ENCODE data around the gene IKZF3.
A peak's percentile ranks its signal among the peaks of the same experiment; 100 is the strongest.
"Not testable (repeated sequence)": the region's sequence is repeated elsewhere in the genome, so short reads cannot be mapped to it uniquely, and the experiment has no call there.

Gene IKZF3

GRCh38 chr17:39754161-39754957 is 109.8 kb downstream of the IKZF3 start:
- DNase-seq = peak; percentile 91

DNA sequence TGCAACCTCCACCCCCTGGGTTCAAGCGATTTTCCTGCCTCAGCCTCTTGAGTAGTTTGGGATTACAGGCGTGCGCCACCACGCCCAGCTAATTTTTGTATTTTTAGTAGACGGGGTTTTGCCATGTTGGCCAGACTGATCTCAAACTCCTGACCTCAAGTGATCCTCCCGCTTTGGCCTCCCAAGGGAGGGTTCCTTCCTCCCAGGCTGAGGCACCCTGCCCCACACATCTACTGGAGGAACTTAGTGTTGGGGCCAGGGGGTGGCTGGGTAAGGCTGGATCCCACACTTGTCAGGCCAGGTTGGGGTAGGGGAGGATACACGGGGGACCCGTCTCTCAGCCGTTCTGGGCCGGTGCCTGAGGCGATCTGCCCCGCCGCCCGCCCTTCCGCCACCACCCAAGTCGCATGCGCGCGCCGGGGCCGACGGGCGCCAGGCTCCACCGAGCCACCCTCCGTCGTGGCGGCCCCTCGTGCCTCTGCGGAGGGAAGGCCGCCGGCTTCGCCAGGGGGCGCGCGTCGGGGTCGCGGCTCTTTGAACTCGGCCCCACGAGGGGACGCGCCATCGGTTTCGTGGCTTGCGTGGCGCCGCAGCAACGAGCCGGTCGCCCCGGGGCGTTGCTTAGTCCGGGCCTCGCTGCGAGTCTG is 110.5 kb downstream of the IKZF3 start:
- peak; percentile 64 for DNase-seq

DNA sequence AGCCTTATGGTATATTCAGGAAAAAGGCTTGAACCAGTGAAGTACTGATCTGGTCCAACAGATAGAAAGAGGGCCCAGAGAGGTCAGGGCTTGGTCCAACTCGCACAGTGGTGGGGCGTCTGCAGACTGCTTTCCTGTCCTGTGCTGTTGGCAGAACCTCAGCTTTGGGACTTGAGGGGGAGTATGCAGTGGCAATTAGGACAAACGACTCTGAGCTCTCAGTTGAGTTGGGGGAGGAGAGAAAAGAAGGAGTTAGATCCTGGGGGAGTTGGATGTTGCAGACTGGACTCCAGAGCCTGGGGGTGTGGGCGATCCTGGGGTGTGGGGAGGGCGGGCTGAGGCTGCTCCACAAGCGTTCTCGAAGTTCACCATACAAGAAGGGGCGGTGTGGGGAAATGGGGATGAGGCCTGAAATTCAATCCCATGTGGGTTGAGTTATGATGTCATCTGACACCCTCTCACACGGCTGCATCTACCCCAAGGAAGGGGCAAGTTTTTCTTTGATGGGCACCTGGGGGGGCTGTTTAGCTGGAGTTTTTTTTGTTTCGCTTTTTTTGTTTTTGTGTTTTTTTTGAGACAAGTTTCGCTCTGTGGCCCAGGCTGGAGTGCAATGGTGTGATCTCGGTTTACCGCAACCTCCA is 111.8 kb downstream of the IKZF3 start:
- DNase-seq = no peak

GRCh38 chr17:39751637-39752036 is 112.5 kb downstream of the IKZF3 start:
- DNase-seq = no peak

GRCh38 chr17:39751016-39751543 is 113.0 kb downstream of the IKZF3 start:
- DNase-seq = no peak

GRCh38 chr17:39750131-39751015 is 113.7 kb downstream of the IKZF3 start:
- DNase-seq = no peak

GRCh38 chr17:39748444-39749034 is 115.6 kb downstream of the IKZF3 start:
- DNase-seq = not testable (repeated sequence)

DNA sequence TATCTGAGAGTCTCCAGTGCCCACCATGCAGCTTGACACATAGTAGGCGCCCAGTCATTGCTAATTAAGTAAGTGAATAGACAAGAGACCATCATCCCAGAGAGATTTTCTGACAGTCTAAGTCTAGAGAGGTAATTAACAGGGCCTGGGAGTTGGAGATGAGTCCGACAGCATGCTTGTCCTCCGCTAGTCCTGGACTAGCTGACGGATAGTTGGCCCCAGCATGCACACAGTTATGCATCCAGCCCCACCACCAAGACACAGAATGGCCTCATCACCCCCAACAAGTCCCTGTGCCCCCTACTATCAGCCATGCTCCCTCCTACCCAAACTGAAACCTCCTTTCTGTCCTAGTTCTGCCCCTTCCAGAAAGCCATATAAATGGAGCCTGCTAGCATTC is 116.4 kb downstream of the IKZF3 start:
- no peak for DNase-seq

DNA sequence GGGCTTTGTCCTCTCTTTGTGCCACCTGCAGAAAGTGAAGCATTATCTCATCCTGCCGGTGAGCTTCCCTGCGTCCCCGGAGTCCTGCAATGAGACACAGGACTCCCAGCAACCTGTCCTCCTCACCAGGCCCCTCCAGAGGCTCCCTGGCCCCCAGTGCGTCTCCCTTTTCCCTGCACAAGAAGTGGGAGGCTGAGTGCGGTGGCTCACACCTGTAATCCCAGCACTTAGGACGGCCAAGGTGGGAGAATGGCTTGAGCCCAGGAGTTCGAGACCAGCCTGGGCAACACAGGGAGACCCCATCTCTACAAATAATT is 118.0 kb downstream of the IKZF3 start:
- no peak for DNase-seq

- DNase-seq = no peak
Measured at GRCh38 chr17:39745335-39746144, 118.6 kb downstream of the IKZF3 start.

GRCh38 chr17:39744836-39745215 is 119.3 kb downstream of the IKZF3 start:
- DNase-seq = no peak

- DNase-seq = no peak
Measured at GRCh38 chr17:39744075-39744835, 119.9 kb downstream of the IKZF3 start.

DNA sequence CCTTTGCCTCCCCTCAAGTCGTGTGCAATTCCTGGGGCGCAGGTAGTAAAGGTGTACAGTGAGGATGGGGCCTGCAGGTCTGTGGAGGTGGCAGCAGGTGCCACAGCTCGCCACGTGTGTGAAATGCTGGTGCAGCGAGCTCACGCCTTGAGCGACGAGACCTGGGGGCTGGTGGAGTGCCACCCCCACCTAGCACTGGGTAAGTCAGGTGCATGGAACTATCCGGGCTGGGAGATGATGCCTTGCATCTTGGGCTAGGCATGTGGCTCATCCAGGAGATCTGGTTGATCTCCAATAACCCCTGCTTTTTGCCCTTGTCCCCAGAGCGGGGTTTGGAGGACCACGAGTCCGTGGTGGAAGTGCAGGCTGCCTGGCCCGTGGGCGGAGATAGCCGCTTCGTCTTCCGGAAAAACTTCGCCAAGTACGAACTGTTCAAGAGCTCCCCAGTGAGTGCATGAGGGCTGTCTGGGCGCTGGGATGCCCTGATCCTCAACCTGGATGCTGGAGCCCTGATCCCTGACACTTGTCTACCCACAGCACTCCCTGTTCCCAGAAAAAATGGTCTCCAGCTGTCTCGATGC is 121.2 kb downstream of the IKZF3 start:
- DNase-seq = no peak

DNA sequence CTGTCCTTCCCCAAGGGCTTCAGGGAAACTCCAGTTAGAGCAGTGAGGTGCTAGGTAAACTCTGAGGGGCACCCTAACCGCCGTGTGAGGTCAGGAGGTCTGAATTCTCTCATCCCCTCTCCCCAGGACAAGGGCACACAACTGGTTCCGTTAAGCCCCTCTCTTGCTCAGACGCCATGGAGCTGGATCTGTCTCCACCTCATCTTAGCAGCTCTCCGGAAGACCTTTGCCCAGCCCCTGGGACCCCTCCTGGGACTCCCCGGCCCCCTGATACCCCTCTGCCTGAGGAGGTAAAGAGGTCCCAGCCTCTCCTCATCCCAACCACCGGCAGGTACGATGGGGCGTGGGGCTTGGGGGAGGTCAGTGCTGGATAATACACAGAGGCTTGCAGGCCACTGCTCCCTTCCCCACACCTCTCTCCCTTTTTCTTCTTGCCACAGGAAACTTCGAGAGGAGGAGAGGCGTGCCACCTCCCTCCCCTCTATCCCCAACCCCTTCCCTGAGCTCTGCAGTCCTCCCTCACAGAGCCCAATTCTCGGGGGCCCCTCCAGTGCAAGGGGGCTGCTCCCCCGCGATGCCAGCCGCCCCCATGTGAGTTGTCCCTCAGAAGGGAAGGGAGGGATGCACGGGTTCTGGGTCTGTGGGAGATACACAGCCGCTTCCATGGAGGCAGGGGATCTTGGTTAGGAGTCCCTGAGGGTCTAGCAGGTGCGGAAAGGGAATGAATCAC is 121.8 kb downstream of the IKZF3 start:
- DNase-seq = no peak

GRCh38 chr17:39740357-39741111 is 123.6 kb downstream of the IKZF3 start:
- no peak for DNase-seq

GRCh38 chr17:39739885-39740356 is 124.2 kb downstream of the IKZF3 start:
- no peak for DNase-seq

- no peak for DNase-seq
Measured at GRCh38 chr17:39738983-39739884, 124.9 kb downstream of the IKZF3 start.

GRCh38 chr17:39738568-39738901 is 125.6 kb downstream of the IKZF3 start:
- peak; percentile 54 for DNase-seq

Measured in T-helper 9 cell (primary cell).